T-helper 1 cell treated with Interleukin-12 subunit alpha and Interleukin-12 subunit beta and Interleukin-4 antibody, amounts not matched to agents 30 ng/mL and 1 ng/mL, for 36 hours (primary cell): ENCODE data around the gene ANK3. TPM values are rescaled to one million over a fixed set of nuclear protein-coding genes. Genes with fewer than 3 reads are reported as not detected.

Experiments
- intact Hi-C: fragments of 100-400 bp; cut with micrococcal nuclease; formaldehyde crosslinking; loops from one replicate; pipeline ENCODE4 v1.15.1; 2024
- total RNA-seq: library from RNA; stranded (reverse); gene quantifications from 2 replicates; pipeline ENCODE4 v1.2.3, GENCODE V29; 2022

Gene ANK3
- total RNA-seq, 1 donor from 2014 or later = 85.3 TPM

- intact Hi-C loops = no loop called here
Observed at GRCh38 chr10:60187691-60188090, 202.0 kb downstream of the ANK3 start.

- intact Hi-C loops = no loop called here
Observed at GRCh38 chr10:60186315-60187071, 203.2 kb downstream of the ANK3 start.

DNA sequence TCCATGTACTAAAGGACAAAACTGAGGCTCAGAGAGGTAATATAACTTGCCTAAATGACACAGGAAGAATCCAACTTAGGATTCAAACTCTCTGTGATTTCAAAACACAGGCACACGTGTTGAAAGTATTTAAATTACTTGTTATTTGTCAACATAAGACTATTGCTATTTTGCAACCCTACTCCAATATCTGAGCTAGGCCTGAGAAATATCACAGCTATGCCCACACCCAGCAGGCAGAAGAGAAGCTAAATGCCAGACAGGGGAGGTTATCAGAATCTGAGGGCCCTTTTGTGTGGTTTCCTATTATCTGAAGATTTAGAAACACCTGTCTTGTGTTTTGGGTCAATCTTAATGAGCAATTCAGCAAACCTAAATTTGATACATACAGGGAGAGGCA is 204.3 kb downstream of the ANK3 start:
- intact Hi-C loops = no loop called here

GRCh38 chr10:60182691-60183090 is 207.0 kb downstream of the ANK3 start:
- intact Hi-C loops = no loop called here

GRCh38 chr10:60176925-60177324 is 212.8 kb downstream of the ANK3 start:
- intact Hi-C loops = no loop called here

- intact Hi-C loops = no loop called here
Observed at GRCh38 chr10:60175441-60175971, 214.2 kb downstream of the ANK3 start.

- intact Hi-C loops = no loop called here
Observed at GRCh38 chr10:60172363-60172990, 217.2 kb downstream of the ANK3 start.

DNA sequence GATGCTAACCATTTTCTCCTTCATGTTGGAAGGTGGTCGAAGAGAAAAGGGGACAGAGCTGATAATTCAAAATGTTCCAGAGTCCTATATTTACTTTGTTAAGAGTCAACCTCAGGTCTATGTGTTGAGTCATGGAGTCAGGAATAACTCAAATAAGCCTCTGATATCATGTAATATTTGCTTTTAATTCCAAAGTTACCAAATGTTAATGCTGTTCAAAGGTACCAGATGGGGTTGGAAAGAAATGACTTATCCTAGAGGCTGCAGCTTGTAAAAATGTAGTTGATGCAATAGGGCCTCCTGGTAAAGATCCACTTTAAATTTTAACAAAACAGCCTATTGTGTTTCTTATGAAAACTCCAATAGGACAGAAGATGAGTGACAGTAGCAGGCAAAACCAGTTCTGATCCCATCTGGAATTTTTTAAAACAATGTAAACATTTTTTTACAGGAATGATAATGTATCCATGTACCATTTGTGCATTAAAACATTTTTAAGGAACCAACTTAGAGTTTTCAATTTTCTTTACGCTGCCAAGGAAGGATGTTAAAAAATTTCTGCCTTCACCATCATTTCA is 218.2 kb downstream of the ANK3 start:
- intact Hi-C loops = no loop called here

- intact Hi-C loops = no loop called here
Observed at GRCh38 chr10:60170250-60170649, 219.4 kb downstream of the ANK3 start.

DNA sequence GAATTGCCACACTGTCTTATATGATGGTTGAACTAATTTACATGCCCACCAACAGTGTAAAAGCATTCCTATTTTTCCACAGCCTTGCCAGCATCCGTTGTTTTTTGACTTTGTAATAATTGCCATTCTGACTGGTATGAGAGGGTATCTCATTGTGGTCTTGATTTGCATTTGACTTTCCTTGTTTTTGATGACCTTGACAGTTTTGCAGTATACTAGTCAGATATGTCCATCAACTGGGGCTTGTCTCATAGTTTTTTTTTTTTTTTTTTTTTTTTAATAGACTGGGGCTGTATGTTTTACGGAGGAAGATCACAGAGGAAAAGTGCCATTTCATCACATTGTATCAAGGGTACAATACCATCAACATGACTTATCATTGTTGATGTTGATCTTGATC is 220.6 kb downstream of the ANK3 start:
- intact Hi-C loops = no loop called here

GRCh38 chr10:60167050-60167449 is 222.6 kb downstream of the ANK3 start:
- intact Hi-C loops = no loop called here

DNA sequence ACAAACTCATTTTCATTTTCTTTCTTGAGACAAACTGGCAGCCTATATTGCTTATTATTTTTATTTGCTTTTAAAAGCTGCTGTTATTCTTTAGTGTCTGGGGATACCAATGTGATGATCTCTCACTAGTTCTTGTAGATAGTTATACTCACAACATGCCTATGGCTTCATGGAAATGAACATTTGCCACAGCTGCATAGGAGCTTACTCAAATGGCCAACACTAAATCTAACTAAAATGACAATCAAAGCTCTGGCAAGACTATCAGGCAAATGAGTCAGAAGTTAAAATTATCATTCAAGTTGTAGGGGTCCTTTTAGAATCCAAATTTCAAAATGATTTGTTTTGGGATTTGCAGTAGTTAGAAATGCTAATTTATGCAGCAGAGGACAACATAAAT is 225.9 kb downstream of the ANK3 start:
- intact Hi-C loops = no loop called here

- intact Hi-C loops = no loop called here
Observed at GRCh38 chr10:60162631-60163030, 227.0 kb downstream of the ANK3 start.

DNA sequence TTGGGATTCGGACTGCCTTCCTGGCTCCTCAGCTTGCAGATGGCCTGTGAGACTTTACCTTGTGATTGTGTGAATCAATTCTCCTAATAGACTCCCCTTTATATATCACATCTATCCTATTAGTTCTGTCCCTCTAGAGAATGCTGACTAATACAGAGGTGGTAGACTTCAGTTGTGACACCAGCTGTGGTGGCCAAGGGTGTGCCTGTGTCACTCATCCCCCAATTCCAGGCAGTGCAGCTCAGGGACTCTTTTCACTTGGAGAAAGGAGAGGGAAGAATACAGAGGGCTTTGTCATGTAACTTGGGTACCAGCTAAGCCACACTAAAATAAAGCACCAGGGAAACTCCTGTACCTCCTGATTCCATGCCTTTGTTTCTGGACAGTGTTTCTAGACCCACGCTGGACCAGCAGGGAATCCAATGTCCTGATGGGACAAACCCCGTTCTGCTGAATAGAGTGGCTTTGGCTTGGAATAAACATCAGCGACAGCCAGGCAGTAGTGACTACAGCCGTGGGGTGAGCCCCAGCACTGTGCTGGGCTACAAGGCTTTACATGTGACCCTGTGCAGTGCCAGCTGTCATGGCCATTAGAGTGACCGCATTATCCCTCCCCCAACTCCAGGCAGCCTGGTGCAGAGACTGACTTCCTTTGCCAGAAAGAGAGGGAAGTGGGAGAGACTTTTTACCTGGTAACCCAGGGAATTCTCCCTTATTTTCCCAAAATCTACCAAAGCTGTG is 233.6 kb downstream of the ANK3 start:
- intact Hi-C loops = no loop called here

DNA sequence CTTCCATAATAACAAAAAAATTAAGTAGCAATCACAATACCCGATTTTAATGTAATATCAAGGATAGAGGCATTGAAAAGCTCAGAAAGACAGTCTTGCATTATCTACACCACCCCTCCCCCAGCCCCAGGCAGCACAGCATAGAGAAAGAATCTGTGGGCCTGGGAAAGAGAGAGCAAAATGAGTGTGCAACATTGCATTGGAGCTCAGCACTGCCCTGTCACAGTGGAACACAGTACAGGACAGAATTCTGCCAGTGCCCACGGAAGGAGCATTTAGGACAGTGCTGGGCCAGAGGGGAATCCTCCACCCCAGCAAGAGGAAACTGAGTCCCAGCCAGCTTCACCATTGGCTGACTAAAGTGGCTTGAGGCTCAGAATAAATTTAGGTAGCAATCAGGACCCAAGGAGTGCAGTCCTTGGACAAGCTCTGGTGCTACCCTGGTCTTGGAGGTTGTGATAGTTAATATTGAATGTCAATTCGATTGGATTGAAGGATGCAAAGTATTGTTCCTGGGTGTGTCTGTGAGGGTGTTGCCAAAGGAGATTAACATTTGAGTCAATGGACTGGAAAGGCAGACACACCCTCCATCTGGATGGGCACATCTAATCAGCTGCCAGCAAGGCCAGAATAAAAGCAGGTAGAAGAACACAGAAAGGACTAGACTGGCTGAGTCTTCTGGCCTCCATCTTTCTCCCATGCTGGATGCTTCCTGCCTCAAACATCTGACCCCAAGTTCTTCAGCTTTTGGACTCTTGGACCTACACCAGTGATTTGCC is 234.4 kb downstream of the ANK3 start:
- intact Hi-C loops = no loop called here

- intact Hi-C loops = no loop called here
Observed at GRCh38 chr10:60149003-60149402, 240.7 kb downstream of the ANK3 start.

DNA sequence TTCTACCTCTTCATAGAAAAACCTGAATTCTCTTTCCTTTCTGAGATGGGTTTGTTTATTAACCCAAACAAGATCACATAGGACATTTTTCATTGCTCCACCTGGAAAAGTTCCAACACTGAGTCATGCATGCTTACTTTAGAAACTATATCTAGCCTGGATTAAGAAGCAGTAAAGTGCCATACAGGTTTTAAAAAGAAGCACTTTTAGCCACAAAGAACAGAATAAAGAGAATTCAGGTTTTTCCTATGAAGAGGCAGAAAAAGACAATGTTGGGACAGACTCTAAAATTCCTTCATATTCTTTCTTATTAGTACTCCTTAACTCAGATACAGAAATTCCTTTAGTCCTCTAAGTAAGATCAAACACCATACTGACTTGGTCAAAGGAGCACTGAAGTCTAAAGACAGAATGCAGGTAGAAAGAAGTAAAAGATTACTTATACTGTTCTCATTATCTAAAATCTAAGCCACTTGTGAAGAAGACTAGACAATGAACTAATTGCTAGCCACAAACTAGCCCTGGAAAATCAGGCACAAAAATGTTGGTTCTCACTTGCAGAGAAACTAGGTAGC is 241.3 kb downstream of the ANK3 start:
- intact Hi-C loops = no loop called here

DNA sequence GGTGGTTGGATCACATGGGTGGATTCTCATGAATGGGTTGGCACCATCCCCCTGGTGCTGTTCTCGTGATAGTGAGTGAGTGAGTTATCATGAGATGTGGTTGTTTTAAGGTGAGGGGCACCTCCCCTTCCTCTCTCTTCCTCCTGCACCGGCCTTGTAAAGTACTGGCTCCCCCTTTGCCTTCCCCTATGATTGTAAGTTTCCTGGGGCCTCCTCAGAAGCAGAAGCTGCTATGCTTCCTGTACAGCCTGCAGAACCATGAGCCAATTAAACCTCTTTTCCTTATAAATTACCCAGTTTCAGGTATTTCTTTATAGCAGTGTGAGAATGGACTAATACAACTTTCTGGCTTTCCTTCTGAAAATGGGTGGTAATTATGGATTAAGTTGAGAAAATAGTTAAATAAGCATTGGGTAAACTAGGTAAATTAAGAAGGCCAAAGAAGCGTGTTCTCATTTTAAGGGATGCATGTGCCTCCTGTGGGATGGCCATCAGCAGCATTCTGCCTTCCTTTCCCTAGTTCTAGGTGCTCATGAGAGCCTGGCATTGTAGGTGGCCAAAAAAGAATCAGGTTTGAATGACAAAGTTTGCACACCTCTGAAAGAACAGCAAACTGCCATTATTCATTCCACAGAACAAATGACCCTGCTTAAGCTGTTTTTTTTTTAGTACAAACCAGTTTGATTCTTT is 242.0 kb downstream of the ANK3 start:
- intact Hi-C loops = no loop called here

DNA sequence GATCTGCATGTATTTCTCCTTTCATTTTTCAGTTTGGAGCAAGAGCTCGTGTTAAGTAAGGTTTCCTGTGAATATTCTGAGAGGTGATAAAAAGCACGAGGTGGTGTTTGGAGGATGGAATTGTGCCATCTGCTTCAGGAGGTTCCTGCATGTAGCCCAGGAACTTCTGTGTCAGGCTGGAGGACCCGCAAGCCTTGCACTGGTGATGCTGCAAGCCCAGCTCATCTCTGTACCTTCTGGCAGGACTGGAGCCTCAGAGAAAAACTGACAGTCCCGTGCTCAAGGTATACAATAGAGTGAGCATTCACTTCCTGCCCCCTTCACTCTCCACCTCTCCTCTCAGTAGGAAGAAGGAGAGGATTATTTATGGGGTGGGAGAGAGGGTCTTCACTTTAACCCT is 242.7 kb downstream of the ANK3 start:
- intact Hi-C loops = no loop called here

DNA sequence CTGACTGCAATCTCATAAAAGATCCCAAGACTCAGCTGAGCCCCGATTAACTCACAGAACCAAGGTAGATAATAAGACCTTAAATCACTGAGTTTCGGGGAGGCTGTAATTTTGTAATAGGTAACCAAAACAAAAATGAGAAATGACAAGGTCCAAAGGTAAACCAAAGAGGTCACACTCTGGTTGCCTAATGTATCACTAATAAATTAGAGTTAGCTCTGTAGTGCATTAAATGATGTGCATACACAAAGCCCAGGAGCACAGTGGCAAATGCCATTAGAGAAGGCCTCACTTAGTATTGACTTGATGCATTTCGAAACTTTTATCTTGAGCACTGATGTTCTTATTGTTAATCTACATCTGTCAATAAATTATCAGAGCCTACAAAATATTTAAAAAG is 245.6 kb downstream of the ANK3 start:
- intact Hi-C loops = no loop called here
